Activated CD8-positive, alpha-beta memory T cell treated with anti-CD3 and anti-CD28 coated beads, Interleukin-2, amount 50 U/mL, for 48 hours (primary cell): ENCODE results near the gene C9orf152.

Experiments
- DNase-seq: peaks from one replicate; pipeline ENCODE4 v3.0.0-alpha.2; 2020

Gene C9orf152

GRCh38 chr9:110178281-110178680, 29.7 kb downstream of the C9orf152 start:
- no peak for DNase-seq

- no peak for DNase-seq
Measured at GRCh38 chr9:110175275-110175968, 32.5 kb downstream of the C9orf152 start.

GRCh38 chr9:110173322-110173642, 34.7 kb downstream of the C9orf152 start:
- DNase-seq, result no peak

- DNase-seq, result no peak
Measured at GRCh38 chr9:110170357-110171257, 37.4 kb downstream of the C9orf152 start.

GRCh38 chr9:110168486-110168885, 39.5 kb downstream of the C9orf152 start:
- no peak for DNase-seq

- no peak for DNase-seq
Measured at GRCh38 chr9:110161940-110162339, 46.0 kb downstream of the C9orf152 start.

- no peak for DNase-seq
Measured at GRCh38 chr9:110160685-110161084, 47.3 kb downstream of the C9orf152 start.

GRCh38 chr9:110160123-110160522, 47.8 kb downstream of the C9orf152 start:
- DNase-seq, result no peak

- no peak for DNase-seq
Measured at GRCh38 chr9:110157823-110158664, 49.9 kb downstream of the C9orf152 start.

GRCh38 chr9:110156902-110157301, 51.1 kb downstream of the C9orf152 start:
- DNase-seq, result no peak

GRCh38 chr9:110156416-110156815, 51.5 kb downstream of the C9orf152 start:
- DNase-seq, result no peak

GRCh38 chr9:110155751-110156150, 52.2 kb downstream of the C9orf152 start:
- no peak for DNase-seq

- DNase-seq, result no peak
Measured at GRCh38 chr9:110153431-110153830, 54.5 kb downstream of the C9orf152 start.

GRCh38 chr9:110152704-110153374, 55.1 kb downstream of the C9orf152 start:
- DNase-seq, result no peak
